HG02884 (cell line): ENCODE results near the gene SSBP4.

Source experiments
- ATAC-seq: cut with Tn5 transposase; IDR thresholded peaks from one replicate; pipeline ENCODE4 v1.9.1; 2021; ENCODE audit warnings: mild to moderate bottlenecking, moderate library complexity; ENCODE audit not compliant: unreplicated experiment

Gene SSBP4

DNA sequence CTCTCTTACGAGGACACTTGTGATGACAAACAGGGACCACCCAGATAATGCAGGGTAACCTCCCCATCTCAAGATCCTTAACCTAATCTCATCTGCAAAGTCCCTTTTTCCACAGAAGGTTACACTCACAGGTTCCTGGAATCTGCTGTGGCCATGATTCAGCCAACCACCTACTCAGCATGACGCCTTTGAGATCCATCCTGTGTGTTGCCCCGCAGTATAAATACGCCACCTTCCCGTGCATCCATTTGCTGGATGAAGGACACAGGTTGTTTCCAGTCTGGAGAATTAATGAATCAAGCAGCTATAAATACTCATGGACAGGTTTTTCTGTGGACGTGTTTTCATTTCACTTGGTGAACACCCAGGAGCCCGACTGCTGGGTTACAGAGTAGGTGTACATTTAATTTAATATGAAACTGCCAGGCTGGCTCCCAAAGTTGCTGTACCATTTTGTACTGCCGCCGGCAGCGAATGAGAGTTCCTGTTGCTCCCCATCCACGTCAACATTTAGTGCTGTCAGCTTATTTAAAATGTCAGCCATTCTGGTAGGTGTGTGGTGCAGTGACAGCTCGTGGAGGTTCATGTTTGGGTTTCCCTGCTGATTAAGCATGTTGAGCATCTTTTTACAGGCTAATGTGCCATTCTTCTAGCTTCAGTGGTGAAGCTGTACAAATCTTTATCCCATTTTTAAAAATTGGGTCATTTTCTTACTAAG is 62.5 kb downstream of the SSBP4 start:
- ATAC-seq = no peak

DNA sequence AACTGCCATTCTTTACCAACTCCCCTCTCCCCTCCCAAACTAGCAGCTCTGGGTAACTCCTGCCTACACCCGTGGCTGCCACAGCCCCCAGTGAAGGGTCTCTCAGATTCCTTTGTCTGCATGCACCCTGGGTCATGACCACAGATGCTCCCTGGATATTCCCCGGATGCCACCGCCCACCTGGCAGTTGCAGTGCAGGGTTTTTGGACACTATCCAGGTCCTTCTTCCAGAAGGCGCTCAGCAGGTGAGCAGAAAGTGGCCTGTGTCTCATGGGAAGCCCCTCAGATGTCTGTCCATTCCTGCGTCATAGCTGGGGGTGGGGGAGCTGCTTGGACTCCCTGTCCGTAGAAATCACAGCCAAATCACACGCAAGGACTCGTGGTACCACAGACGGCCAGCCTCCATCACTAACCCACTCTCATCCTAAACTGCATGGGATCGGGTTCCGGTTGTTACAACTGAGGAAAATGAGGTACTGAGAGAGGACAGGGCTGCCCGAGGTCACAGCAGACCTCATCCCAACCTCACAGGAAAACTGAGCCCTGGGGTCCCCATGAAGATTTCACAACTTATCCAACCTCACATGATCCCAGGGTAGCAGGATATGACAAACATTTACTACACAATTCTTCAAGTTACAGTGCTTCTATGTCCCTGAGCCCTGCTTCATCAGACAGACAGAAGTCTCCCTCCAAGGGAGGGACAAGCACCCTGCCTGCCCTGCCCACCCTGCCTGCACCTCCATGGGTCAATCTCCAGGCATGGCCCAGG is 64.1 kb downstream of the SSBP4 start:
- no peak for ATAC-seq
